Brain pericyte (primary cell): ENCODE measurements around the gene TMEM184B.

Experiments
- DNase-seq: peaks from one replicate; pipeline ENCODE4 v3.0.0-alpha.2; 2012; ENCODE audit warnings: low read depth, low spot score

The TMEM184B gene

GRCh38 chr22:38272373-38273134, at the start of gene TMEM184B:
Gene TMEM184B, minus strand, starts transcription at chr22:38273010. Its CDS starts 25,049 bp downstream, at chr22:38247961.
- DNase-seq, result no peak

GRCh38 chr22:38320605-38321402, 48.0 kb upstream of the TMEM184B start:
- DNase-seq, result no peak

- no peak for DNase-seq
Measured at GRCh38 chr22:38318792-38319773, 46.3 kb upstream of the TMEM184B start.

- no peak for DNase-seq
Measured at GRCh38 chr22:38317995-38318715, 45.3 kb upstream of the TMEM184B start.

GRCh38 chr22:38317122-38317994, 44.5 kb upstream of the TMEM184B start, which contains the start of gene CSNK1E:
Gene CSNK1E, minus strand, starts transcription at chr22:38317433. Its CDS starts 3,276 bp downstream, at chr22:38314157.
- DNase-seq, result peak; percentile 25

- DNase-seq, result no peak
Measured at GRCh38 chr22:38316364-38317121, 43.7 kb upstream of the TMEM184B start.

GRCh38 chr22:38315823-38316363, 43.1 kb upstream of the TMEM184B start:
- no peak for DNase-seq

GRCh38 chr22:38314933-38315822, 42.4 kb upstream of the TMEM184B start:
- DNase-seq, result no peak

GRCh38 chr22:38314051-38314932, 41.5 kb upstream of the TMEM184B start:
- DNase-seq, result no peak

GRCh38 chr22:38313384-38313955, 40.7 kb upstream of the TMEM184B start:
- DNase-seq, result peak; percentile 83

- DNase-seq, result no peak
Measured at GRCh38 chr22:38312261-38312800, 39.5 kb upstream of the TMEM184B start.

GRCh38 chr22:38311323-38311620, 38.5 kb upstream of the TMEM184B start:
- no peak for DNase-seq

- DNase-seq, result no peak
Measured at GRCh38 chr22:38310518-38311322, 37.9 kb upstream of the TMEM184B start.

GRCh38 chr22:38309614-38310517, 37.1 kb upstream of the TMEM184B start:
- no peak for DNase-seq
